Measurements from ENCODE around the gene ZNF444.
"Not testable (repeated sequence)": the region's sequence is repeated elsewhere in the genome, so short reads cannot be mapped to it uniquely, and the experiment has no call there.

The ZNF444 gene

GRCh38 chr19:56140583-56141416, at the start of gene ZNF444:
Gene ZNF444 (plus strand): TSS chr19:56141287. CDS start chr19:56146912, 5,625 bp downstream.
- intact Hi-C loops (cut with DNase I), result loop anchor here (1.0 to 10.0 kb wide), 2 partner anchors 19 to 174 kb away; partner anchors contain the start of genes ZNF787 and ZSCAN5A
- DNase-seq, result peak; percentile 97 to 100 (median 99)

DNA sequence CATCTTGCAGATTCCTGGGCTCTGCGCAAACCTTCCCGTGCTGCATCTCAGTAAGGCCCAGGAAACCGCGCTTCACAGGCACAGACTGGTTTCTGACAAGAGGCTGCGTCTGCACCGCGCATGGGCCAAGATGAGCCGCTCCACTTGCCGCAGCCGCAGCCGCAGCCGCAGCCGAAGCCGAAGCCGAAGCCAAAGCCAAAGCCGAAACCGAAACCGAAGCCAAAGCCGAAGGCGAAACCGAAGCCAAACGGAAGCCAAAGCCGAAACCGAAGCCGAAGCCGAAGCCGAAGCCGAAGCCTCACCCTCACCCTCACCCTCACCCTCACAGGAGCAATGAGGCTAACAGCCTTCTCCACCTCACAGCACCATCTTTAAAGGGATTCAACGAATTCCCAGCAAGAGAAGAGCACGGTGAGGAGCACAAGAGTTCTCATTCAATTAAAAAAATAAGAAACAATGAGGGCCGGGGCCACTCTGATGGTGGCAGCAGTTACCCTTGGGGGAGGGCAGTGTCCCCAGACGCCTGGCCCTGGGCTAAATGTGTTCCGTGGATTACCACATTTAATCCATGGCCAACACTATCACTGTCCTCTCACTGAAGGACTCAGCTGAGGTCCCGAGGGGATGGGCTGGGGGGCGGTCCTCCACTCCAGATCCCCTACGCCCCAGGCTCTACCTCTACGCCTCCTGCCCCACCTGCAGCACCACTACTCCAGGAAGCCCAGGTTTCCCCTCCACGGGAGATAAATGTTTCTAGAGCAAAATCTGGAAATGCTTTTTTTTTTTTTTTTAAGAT, 49.1 kb upstream of the ZNF444 start:
- no peak for DNase-seq
- intact Hi-C loops (cut with DNase I), result no loop called here

GRCh38 chr19:56092685-56093631, 48.1 kb upstream of the ZNF444 start:
- intact Hi-C loops (cut with DNase I), result no loop called here
- no peak for DNase-seq

DNA sequence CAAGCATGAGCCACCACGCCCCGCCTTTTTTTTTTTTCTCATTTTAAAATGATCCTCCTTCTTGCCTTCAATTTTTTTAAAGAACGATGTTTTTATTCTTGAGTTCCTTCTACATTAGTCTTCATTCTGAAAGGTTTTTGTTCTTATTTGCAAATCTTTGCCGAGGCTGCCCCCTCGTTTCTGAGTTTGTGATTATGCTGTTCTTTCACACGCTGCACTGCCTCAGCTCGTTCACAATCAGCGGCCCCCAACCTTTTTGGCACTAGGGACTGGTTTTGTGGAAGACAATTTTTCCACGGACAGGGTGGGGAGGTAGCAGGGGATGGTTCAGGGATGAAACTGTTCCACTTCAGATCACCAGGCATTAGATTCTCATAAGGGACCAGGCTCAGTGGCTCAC, 46.6 kb upstream of the ZNF444 start:
- DNase-seq, result peak in 7 of 42 donors; percentile 36 to 60 (median 51)
- intact Hi-C loops (cut with DNase I), result no loop called here

DNA sequence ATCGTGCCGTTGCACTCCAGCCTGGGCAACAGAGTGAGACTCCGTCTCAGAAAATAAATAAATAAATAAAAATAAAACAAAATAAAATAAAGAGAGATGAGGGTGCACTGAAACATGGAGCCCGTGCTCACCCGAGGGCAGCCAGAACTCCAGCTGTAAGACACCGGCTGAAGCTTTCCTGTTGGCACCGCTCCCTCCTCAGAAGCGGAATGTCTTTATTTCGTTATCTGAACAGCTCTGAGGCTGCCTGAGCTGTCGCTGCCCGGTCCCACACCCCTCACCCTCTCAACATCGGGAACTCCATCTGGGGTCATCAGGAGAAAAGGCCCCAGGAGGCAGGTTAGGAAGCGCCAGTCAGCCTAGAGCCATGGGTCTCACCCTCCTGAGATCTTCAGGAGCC, 44.4 kb upstream of the ZNF444 start:
- no peak for DNase-seq
- intact Hi-C loops (cut with DNase I), result no loop called here

- intact Hi-C loops (cut with DNase I), result no loop called here
- no peak for DNase-seq
Observed at GRCh38 chr19:56097306-56097705, 43.8 kb upstream of the ZNF444 start.

DNA sequence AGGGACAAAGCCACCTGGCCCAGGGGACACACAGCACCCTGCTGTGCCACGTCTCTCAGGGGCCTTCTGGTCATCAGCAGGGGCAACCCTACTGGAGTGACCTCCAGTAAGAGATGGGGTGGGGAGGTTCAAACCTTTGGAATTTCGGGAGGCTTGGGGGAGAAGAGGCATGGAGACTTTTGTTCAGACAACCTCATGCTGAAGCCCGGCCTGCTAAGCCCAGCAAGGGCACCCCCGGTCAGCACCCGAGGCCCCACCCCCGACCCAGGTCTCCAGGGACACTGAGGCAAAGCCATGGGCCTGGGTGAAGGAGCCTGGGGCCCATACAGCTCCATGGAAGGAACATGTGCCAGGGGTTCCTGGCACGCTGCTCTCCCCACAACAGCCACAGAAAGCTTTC, 43.3 kb upstream of the ZNF444 start:
- no peak for DNase-seq
- intact Hi-C loops (cut with DNase I), result no loop called here

- intact Hi-C loops (cut with DNase I); DNase-seq: not testable (repeated sequence)
Observed at GRCh38 chr19:56098237-56098636, 42.9 kb upstream of the ZNF444 start.

DNA sequence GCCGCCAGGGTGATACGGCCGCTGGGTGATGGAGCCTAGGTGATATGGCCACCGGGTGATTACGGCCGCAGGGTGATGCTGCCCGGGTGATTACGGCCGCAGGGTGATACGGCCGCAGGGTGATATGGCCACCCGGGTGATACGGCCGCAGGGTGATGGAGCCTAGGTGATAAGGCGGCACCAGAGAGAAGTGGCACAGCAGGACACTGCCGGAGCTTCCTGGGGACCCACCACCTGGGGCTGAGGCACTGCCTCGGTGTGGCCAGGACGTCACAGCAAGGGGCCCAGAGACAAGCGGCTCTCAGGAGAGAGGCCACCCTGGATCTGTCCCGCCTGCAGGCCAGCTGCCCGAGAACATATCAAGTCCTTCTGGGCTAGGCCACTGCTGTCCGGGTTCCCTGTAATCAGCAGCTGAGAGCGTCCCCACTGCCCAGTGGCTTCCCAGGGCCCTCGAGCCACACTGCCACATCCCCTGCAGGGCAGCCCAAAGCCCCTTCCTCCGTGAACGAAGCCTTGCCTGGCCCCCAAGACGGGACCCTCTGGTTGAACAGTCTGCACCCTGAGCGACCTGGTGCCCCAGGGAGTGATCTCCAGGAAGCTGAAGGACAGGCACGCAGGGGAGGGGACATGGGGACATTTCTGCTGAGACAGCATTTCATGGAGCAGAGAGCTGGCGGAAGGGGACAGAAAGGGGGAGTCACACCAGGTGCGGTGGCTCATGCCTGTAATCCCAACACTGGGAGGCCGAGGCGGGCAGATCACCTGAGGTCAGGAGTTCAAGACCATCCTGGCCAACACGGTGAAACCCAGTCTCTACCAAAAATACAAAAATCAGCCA, 42.1 kb upstream of the ZNF444 start:
- intact Hi-C loops (cut with DNase I), result no loop called here
- no peak for DNase-seq

DNA sequence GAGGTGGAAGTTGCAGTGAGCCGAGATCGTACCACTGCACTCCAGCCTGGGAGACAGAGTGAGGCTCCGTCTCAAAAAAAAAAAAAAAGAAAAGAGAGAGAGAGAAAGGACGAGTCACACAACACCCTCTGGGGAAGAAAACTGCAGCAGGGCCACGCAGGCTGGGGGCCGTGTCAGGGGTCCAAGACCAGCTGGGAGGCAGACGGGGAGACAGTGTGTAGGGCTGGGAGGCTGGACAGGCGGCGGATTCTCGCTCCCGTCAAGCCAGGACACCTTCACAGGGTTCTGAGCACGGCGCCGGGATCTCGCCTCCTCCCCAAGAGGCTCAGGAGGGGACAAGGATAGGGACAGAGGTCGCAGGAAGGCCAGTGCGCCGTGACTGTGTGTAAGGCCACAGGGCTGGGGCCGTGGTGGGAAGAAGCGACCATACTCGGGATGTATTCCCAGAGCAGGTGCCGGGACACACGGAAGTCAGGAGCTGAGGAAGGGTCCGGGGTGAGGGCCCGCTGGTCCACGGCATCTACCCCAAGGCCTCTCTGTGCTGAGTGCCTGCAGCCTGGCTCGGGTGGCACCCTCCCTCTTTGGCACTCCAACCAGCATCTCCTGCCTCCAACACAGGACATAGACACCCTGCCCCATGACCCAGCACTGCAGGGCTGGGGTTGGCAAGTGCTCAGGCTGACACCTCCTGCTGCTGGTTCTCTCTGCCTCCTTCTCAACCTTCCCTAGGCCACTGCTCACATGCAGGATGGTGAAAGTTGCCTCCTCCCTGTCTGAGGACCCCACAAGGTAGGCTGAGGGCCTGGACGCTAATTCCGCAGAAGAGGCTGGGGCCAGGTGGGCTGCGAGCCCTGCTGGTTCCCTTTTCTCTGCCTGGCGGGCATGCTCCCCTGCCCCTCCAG, 41.2 kb upstream of the ZNF444 start:
- intact Hi-C loops (cut with DNase I), result no loop called here
- no peak for DNase-seq

GRCh38 chr19:56101095-56101494, 40.0 kb upstream of the ZNF444 start:
- intact Hi-C loops (cut with DNase I), result no loop called here
- DNase-seq, result no peak

DNA sequence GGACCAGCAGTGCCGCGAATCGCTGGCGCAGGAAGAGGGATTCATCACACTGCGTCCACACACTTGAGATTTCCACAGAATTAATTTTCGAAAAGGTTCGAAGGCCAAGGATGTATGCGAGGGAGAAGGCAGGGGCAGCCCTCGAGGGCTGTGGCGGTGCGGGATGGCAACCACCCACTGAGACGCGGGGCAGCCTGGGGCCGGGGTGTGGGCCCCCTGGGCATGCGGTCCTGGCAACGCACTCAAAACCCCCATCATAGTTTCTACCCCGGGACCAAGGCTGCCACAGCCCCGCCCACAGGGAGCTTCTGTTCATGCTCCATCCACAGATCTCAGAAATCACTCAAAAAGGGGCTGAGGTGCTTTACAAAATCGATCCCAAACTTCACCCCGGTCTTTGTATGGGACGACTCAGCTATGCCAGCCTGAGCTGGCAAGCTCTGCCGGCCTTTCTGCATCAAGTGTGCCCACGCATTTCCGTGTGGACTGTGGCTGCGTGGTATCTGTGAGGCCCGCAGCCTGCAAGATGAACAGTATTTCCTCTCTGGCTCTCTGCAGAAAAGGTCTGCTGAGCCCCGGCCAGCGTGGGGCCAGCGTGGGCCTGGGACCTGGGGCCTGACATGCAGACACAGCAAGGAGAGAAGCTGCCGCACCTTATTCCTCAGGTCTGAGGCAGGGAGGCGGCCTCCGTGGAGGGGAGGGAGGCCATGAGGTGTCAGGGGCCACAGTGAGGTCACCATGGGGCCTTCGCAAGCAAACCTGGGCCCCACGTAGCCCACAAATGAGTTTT, 39.1 kb upstream of the ZNF444 start:
- no peak for DNase-seq
- intact Hi-C loops (cut with DNase I), result no loop called here

DNA sequence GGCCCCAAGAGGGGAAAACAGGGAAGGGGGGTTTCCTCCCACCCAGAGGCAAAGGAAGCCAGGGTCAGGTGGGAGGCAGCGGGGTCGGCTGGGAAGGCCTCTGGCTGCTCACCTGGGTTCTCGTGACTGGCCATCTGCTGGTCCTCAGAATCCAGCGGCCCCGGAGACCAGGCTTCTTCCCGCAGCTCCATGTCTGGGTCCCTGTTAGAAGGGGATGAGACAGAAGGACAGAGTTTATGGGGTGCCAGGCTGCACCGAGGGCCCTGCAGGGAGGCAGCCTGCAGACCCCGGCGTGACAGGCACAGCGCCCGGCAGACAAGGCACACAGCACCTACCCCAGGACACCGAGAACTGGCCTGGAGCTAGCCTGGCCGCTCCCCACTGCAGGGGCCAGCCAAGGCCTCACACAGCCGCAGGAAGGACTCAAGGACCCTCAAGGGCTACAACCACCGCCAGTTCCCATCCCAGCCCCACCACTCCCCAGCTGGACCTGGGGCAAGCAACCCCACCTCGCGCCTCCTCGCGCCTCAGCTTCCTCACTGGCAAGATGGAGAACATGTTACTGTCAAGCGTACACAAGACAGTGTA, 38.0 kb upstream of the ZNF444 start:
- DNase-seq, result no peak
- intact Hi-C loops (cut with DNase I), result no loop called here

GRCh38 chr19:56104423-56104822, 36.7 kb upstream of the ZNF444 start:
- intact Hi-C loops (cut with DNase I), result no loop called here
- DNase-seq, result no peak

DNA sequence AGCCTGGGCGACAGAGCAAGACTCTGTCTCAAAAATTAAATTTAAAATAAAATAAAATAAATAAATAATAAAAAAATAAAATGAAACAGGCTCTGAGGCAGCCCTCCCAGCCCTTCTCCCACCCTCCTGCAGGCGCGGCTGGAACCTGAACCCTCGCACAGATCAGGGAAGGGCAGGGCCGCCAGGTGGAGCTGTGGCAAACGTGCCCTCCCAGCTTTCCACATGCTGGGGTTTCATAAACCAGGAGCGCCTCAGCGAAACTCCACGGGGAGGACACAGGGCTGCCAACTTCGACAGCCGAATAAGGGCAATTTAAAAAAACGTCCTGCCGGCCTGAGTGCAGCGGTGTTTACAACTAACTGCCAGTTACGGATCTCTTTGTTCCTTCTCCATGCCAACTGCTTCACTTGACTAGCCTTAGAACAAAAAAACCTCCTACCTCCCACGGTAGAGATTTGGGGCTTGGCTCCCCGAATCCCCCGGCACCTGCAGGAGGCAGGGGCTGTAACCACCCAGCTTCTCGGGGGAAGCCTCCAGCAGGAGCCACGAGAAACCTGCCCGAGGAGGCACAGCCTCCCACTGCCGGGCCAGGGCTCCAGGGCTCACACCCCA, 35.9 kb upstream of the ZNF444 start:
- intact Hi-C loops (cut with DNase I), result no loop called here
- peak; percentile 58 to 91 (median 78) for DNase-seq
